HL-60/S4 treated with phorbol 12-myristate 13-acetate at 8.2 ng/mL for 4 days and 3 days (cell line): ENCODE results near the gene ACAD9.
"Not testable (repeated sequence)": the region's sequence is repeated elsewhere in the genome, so short reads cannot be mapped to it uniquely, and the experiment has no call there.

Experiments
- in situ Hi-C: fragments of 300-500 bp; cut with MboI; formaldehyde crosslinking; loops from 2 replicates; pipeline ENCODE4 v1.15.0; 2022; ENCODE audit warnings: low sequenced_read_pairs

ACAD9 gene

DNA sequence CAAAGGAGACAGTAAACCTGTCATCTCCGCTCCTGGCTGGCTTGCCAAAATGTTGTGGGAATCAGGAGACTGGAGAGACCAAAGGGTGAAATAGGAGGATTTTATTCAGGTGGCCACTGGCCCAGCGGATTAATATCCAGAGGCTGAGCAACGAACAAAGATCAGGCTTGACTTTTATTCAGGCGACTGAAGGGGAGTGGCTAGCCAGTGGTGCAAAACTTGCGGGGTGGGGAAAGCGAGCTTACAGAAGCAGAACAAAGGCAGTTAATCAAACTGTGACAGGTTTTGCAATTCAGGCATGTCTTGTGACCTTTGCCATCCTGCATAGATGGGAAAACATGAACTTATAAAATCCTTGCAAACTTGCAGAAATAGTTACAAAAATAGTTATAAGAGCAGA, 19.8 kb upstream of the ACAD9 start:
- in situ Hi-C loops: no loop called here

DNA sequence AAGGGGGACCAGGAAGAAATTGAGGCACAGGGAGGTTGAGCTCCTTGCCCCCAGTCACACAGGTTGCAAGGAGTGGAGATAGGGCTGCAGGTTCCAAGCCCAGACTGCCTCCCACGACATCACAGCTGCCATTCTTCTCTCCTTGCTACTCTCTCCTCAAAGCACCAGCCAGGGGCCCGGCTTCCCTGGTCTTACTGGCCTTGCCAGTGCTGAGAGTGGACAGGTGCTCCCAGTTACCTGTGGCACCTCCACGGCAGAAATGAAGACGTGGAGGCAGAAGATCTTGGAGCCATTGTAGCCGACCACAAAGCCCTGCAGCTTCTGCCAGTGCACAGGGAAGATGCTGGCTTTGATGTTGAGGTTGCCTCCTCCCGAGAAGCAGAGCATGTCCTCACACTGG, 17.9 kb upstream of the ACAD9 start:
- in situ Hi-C loops: no loop called here

DNA sequence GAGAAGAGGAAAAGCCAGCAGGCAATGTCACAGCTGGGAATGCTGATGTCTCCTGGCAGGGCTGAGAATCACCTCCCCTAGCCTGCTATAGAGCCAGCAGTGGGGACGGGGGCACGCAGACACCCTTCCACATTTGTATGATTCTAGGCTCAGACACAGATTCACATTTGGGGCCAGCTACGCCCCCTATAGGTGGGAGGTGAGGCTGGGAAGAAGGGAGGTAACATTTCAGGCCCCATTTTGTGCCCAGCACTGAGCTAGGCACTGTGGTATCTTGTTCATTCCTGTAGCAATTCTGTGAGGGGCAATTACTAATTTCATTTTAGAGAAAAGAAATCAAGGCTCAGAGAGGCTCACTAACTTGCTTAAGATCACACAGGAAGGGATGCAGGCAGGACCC, 15.9 kb upstream of the ACAD9 start:
- in situ Hi-C loops: no loop called here

DNA sequence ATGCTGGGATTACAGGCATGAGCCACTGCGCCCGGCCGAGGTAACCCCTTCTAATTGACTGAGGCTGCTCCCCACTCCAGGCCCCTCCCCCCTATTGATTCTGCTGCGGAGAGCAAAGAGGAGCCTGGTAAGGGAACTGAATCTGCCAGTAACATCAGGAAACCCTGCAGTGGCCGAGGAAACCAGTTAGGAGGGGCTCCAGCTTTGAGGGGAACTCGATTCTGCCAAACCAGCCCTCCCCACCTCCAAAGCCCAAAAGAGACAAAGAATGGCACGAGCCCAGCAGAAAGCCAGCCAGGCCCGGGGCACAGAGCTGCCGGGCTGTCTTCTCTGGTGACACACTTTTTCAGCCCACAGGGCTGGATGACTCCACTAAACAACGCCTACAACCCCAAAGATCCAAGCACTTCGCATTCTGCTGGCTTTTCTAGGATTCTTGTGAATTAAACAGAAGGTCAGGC, 15.0 kb upstream of the ACAD9 start:
- in situ Hi-C loops: no loop called here

DNA sequence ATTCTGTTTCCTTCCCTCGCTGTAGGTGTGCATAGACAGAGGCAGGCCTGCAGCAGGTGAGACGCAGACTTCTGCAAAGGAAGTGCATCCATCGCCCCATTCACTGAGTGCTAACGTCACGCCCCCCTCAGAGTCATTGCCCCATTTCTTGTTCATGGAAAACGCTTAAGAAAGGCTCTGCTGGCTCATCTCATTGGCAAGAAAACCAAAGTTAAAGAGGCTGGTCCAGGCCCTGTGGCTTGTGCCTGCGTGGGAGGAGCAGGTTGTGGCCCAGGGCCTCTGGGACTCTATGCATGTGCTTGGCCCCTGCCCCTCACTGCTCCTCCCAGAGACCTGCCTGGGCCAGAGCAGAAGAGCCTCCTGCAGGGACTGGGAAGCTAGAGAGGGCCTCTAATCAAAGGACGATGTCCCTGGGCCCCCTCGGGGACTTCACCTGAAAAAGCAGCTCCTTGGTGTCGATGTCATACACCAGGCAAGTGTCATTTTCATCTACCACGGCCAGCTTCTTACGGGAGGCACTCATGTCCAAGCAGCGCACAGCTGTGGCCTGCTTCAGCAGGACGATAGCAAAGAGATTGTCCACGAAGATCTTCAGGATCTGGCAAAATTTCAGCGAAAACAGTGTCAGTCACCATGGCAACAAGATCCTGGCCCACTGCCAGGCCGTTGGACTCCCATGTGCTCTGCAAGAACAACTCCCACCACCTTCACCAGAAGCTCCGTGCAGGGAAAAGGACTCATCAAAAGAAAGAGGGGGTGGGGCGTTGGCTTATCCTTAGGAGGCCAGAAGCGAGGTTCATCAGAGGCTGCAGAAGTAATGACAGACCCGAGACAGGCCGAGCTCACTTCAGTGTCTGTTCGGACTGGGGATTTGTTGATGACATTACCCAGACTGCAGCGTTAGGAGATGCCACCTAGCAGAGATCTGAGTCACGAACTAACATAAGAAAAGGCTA, 14.3 kb upstream of the ACAD9 start:
- in situ Hi-C loops: not testable (repeated sequence)

DNA sequence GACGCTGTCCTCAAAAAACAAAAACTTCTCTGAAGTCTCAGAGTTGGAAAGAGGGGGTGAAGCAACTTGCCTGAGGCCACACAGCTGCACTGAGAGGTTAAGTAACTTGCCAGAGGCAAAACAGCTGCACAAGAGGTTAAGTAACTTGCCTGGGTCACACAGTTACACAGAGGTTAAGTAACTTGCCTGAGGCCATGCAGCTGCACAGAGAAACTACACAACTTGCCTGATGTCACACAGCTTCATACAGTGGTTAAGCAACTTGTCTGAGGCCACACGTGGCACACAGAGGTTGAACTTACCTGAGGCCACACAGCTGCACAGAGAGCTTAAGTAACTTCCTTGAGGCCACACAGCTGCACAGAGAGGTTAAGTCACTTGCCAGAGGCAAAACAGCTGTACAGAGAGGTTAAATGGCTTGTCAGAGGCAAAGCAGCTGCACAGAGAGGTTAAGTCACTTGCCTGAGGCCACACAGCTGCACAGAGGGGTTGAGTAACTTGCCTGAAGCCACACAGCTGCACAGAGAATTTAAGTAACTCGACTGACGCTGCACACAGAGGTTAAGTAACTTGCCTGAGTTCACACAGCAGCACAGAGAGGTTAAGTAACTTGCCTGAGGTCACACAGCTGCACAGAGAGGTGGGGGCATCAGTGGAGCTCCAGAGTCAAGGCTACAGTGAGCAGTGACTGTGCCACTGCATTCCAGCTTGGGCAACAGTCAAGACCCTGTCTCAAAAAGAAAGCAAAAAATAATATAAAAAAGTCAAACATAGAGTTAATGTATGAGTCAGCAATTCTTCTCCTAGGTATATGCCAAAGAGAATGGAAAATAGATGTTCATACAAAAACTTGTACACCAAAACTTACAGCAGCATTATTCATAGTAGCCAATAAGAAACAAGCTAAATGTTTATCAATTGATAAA, 12.0 kb upstream of the ACAD9 start:
- in situ Hi-C loops: no loop called here

DNA sequence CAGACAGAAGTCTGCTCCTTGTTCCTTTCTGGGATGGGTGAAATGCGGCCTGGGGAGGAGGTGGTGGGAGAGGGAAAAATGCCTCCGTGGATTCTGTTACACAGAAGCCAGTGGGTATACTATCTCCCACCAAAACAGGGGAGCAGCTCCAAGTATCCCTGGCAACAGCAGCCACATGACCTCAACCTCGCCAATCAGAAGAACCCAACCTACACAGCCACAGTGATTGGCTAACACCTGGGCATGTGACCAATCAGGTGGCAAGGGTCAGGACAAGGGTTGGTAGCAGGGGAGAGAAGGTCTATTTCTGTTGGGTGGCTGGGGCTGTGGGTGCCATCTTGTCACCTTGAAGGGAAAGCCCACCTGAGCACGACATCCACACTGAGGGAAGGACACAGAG, 9.1 kb upstream of the ACAD9 start:
- in situ Hi-C loops: no loop called here

DNA sequence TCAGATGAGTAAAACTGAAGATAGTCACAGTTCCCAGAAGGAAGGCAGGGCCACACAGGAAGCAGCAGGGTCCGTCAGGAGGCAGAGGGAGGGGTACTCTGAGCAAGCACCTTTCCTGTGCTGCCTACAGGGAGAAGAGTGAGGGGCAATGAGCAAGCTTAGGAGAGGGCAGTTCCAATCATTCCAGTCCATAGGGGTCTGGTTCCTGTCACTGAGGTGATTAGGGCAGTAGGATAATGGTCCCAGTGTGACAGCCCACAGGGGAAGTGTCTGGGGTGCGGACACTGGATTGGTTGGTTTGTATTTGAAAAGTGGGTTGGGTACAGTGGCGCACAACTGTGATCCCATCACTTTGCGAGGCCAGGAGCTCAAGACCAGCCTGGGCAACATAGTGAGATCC, 7.1 kb upstream of the ACAD9 start:
- in situ Hi-C loops: no loop called here

DNA sequence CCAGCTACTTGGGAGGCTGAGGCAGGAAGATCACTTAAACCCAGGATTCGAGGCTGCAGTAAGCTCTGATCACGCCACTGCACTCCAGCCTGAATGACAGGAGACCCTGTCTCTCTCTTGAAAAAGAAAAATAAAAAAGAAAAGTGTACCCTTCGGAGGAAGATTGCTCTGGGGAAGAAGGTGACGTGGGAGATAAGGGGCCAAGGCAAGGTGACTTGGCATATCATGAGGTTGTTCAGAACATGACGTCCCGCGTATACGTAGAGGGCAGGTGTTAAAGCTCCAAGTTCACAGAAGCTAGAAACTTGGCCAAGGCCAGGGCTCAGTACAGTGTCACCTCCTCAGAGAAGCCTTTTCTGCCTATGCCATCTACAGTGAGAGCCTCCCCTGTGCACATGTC, 6.7 kb upstream of the ACAD9 start:
- in situ Hi-C loops: no loop called here

DNA sequence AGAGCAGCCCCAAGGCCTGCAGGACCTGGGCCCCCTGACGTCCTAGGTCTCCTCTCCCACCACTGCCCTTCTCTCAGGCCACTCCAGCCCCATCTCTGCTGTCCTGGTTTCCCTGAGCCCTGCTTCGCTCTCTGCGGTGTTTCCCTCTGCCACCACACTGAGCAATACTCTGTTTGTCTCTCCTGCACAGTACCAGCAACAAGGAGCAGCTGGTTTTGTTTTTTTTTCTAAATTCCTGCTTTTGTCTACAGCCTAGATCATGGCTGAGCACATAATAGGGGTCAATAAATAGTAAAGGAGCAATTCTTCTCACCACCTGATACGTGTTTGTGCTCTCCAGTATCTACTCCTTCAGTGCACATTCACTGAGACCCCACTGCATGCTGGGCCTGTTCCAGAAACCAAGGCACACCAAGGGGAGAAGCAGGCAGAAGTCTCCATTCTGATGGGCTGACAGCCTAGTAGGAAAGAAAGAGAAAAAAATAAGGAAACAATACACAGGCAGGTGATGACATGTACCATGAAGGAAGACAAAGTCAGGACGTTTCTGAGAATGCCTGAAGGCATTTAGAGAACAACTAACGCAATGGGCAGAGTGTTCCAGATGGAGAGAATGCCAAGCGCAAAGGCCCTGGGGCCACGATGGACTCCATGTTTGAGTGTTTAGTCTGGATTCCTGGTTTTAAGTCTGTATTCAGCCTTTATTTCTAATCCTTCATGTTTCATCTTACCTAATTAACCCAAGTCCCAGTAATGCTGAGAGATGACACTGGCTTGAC, 6.0 kb upstream of the ACAD9 start:
- in situ Hi-C loops: no loop called here

DNA sequence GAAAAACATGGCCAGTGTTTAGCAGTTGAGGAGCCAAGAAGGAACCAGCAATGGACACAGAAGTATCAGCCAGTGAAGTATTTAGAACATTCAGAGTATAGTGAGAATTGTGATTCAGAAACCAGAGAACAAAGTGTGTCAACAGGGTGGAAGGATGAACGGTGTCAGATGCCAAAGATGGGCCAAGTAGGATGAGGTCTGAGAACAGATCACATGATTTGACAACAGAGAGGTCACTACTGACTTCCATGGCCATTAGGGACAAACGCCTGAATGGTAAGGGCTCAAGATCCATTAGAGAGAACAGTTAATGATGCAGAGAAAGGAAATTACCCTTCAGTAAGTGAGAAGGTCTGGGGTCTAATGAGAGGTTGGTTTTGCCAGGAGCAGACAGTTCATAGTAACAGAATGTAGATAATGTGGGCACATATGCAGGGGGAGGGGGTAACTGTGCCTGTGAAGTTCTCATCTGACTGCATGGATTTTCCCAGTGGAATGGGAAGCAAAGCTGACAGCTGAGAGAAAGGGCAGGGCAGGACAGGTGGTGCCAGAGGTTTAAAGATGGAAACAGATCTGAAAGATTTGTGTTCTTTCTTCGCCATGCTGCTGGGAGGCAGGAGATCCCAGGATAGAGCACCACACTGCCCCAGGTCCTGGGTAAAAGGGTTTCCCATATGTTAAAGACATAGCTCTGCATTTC, 4.8 kb upstream of the ACAD9 start:
- in situ Hi-C loops: no loop called here

DNA sequence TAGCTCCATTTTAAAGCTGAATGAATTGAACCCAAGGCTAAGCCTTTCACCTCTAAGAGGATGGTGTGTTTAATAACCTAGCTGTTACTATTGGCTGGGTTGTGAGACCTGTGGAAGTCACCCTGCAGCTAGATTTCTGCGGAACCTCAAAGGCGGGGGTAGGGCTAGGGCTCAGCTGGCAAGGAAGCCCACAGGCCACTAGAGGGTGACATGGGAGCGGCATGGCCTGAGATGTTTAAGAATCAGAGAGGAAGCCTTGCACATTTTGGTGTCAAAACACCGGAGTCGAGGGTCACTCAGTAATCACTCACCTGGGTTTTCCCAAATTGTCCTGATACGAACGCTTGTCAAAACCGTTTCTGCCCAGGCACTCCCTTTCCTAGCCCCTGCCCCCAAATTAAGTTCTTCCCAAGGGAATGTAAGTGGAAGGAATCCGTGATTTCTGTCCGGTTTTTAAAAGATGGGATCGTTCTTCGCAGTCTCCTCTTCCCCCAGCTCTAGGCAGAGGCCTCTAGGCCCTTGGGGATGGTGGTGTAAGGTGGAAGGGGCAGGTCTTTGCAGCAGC, 3.8 kb upstream of the ACAD9 start:
- in situ Hi-C loops: no loop called here

DNA sequence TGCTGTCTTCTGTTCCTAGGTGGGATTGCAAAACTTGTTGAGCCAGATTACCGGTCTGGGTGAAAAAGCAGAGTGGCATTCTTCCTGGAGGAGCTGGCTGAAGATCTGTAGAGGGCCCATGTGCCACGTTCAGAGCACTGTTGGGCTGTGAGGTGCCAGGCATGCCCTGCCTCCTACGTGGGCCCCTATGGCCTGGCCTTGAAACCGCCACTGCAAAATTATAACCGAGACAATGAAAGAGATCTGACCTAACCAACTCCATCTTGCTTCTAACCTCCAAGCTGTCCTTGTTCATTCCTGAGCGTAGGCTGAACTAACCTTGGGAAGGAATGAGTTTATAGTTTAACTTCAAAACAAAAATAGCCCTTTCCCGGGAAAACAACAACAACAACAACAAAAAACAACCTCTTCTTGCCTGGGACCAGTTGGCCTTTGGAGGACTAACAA, 1.4 kb upstream of the ACAD9 start:
- in situ Hi-C loops: no loop called here

DNA sequence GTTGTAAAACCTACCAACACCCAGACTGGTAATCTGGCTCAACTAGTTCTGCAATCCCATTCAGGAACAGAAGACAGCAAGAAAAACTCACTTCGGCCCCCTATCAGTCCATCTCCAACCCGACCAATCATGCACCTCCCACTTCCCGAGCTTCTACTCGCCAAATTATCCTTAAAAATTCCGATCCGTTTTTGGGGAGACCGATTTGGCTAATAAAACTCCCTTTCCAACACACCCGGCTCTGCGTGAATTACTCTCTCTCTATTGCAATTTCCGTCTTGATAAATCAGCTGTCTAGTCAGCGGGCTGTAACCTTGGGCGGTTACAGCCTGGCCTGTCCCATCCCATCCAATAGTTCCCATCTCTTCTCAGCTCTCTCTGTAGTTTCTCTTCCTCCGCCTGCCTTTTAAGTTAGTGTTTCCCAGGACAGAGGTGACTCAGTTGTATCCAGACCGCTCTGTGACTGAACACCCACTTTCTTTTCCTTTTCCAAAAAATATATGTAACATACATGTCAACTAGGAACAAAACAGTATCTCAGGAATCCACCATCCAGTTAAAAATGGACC, 780 bp upstream of the ACAD9 start:
- in situ Hi-C loops: no loop called here

DNA sequence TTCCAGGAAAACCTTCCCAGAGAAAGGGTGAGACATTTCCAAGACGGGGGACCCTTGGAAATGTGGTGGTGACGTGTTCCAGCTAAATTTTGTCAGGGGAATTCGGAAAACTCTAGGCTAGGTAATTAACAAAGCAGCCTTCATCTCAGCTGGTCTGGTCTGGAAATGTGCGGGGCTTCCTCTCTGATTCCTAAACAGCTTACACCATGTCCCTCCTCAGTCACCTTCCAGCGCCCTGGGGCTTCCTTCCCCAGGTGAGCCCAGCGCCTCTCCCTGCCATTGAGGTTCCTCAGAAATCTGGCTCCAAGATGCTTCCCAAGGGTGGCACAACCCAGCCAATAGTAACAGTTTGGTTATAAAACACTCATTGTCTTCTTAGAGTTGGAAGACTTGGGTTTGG, 571 bp downstream of the ACAD9 start:
- in situ Hi-C loops: no loop called here

DNA sequence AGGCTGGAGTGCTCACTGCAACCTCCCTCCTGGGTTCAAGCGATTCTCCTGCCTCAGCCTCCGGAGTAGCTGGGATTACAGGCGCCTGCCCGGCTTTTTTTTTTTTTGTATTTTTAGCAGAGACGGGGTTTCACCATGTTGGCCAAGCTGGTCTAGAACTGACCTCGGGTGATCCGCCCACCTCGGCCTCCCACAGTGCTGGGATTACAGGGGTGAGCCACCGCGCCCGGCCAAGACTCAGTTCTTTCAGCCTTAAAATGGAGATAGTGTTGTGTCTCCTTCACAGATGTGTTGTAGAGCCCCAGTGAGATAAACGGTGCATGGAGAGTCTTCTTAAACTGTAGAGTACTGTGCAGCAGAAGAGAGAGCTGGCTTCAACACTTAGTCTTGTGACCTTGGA, 1.0 kb downstream of the ACAD9 start:
- in situ Hi-C loops: not testable (repeated sequence)

DNA sequence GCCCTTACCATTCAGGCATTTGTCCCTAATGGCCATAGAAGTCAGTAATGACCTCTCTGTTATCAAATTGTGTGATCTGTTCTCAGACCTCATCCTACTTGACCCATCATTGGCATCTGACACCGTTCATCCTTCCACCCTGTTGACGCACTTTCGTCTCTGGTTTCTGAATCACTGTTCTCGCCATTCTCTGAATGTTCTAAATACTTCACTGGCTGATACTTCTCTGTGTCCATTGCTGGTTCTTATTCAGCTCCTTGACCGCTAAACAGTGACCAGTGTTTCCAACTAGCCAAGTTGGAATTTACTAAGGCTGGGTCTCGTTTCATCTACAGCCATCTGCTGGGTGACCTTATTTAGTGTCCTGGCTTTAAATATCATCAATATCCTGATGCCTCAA, 2.2 kb downstream of the ACAD9 start:
- in situ Hi-C loops: no loop called here

DNA sequence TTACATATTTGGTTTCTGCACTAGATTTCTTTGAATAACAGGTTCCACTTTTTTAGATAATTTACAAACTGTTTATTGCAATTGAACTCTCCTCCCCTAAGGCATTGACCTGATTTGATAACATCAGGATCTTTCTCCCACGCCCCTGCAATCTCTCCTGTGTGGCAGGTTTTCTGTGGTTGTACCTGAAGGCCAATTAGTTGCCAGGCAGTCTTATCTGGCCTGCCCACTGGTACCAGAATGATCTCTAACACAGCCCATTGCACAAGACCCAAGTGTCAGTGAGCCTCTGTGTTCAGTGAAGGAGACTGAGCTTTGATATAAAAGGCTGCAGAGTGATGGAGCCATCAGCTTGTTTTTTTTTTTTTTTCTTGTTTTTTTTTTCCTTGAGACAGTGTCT, 3.3 kb downstream of the ACAD9 start:
- in situ Hi-C loops: no loop called here

DNA sequence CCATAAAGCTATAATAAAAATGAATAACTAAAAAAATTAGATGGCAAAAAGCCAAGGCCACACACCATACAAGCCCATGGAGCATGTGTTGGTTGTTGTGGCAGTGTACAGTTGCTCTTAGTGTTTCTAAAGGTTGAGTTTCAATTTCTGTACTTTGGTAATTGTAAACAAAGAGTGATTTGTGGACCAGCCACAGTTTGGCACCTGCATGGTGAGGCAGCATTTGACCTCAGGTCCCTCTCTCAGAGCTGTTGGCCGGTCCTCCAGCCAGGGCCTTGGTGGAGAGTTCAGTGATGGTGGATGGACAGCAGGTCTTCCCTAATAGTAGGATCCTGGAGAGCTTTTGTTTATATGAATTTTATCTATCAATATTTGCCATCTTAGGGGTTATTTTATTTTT, 5.6 kb downstream of the ACAD9 start:
- in situ Hi-C loops: no loop called here
